ENCODE results near the gene PRSS53. TPM values are rescaled to one million over a fixed set of nuclear protein-coding genes. Genes with fewer than 3 reads are reported as not detected.

PRSS53 gene
- total RNA-seq, 3 donors from 2014 or later: 1.3 to 2.0 (median 1.3) TPM

DNA sequence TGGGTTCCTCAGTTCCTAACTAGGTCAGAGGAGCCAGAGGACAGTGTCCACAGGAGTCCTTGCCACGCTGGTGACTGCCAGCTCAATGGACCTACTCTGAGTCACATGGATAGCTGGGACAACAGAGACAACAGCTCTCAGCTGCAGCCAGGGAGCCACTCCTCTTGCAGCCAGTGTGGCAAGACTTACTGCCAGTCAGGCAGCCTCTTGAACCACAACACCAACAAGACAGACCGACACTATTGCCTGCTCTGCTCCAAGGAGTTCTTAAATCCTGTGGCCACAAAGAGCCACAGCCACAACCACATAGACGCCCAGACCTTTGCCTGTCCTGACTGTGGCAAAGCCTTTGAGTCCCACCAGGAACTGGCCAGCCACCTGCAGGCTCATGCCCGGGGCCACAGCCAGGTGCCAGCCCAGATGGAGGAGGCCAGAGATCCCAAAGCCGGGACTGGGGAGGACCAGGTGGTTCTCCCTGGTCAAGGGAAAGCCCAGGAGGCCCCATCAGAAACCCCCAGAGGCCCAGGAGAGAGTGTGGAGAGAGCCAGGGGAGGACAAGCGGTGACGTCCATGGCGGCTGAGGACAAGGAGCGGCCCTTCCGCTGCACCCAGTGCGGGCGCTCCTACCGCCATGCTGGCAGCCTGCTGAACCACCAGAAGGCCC is 7.9 kb downstream of the PRSS53 start:
- Histone ChIP-seq H3K9me3 (no peaks in the 10 kb centered on the region), H3K27me3 (no peaks in the 10 kb centered on the region), H3K4me1 (no peaks in the 10 kb centered on the region), H3K27ac (no peak overlapping the region), H3K36me3 (no peaks in the 10 kb centered on the region), H3K4me3 (no peak overlapping the region)
- intact Hi-C loops (cut with DNase I; ENCODE audit: low total_unique reads): no loop called here
- TF ChIP-seq CTCF (IDR thresholded peaks at IDR 0.05) (no peak), POLR2AphosphoS5 (IDR thresholded peaks at IDR 0.05) (no peak), POLR2A (IDR thresholded peaks at IDR 0.05) (no peak)
- DNase-seq (ENCODE audit: low spot score in 2 of 2): no peak

GRCh38 chr16:31080035-31080629 is 8.6 kb downstream of the PRSS53 start:
- DNase-seq (ENCODE audit: low spot score in 2 of 2): no peak
- intact Hi-C loops (cut with DNase I; ENCODE audit: low total_unique reads): no loop called here
- Histone ChIP-seq H3K4me1 (no peaks in the 10 kb centered on the region), H3K9me3 (no peaks in the 10 kb centered on the region), H3K27ac (no peak overlapping the region), H3K36me3 (no peaks in the 10 kb centered on the region), H3K27me3 (no peaks in the 10 kb centered on the region), H3K4me3 (no peak overlapping the region)
- TF ChIP-seq POLR2AphosphoS5 (IDR thresholded peaks at IDR 0.05): no peak
- TF ChIP-seq POLR2A (IDR thresholded peaks at IDR 0.05): no peak
- TF ChIP-seq CTCF (IDR thresholded peaks at IDR 0.05): no peak

DNA sequence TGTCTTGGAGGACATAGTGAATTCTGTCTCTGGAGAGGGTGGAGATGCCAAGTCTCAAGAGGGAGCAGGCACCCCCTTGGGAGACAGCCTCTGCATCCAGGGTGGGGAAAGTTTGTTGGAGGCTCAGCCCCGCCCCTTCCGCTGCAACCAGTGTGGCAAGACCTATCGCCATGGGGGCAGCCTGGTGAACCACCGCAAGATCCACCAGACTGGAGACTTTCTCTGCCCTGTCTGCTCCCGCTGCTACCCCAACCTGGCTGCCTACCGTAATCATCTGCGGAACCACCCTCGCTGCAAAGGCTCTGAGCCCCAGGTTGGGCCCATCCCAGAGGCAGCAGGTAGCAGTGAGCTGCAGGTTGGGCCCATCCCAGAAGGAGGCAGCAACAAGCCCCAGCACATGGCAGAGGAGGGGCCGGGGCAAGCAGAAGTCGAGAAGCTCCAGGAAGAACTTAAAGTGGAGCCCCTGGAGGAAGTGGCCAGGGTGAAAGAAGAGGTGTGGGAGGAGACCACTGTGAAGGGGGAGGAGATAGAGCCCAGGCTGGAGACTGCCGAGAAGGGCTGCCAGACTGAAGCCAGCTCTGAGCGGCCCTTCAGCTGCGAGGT is 9.3 kb downstream of the PRSS53 start:
- Histone ChIP-seq H3K27ac (no peak overlapping the region), H3K27me3 (no peaks in the 10 kb centered on the region), H3K36me3 (no peaks in the 10 kb centered on the region), H3K4me1 (no peaks in the 10 kb centered on the region), H3K9me3 (no peaks in the 10 kb centered on the region), H3K4me3 (no peak overlapping the region)
- TF ChIP-seq POLR2A (IDR thresholded peaks at IDR 0.05) (no peak), POLR2AphosphoS5 (IDR thresholded peaks at IDR 0.05) (no peak), CTCF (IDR thresholded peaks at IDR 0.05) (no peak)
- intact Hi-C loops (cut with DNase I; ENCODE audit: low total_unique reads): no loop called here
- no peak for DNase-seq (ENCODE audit: low spot score in 2 of 2)

DNA sequence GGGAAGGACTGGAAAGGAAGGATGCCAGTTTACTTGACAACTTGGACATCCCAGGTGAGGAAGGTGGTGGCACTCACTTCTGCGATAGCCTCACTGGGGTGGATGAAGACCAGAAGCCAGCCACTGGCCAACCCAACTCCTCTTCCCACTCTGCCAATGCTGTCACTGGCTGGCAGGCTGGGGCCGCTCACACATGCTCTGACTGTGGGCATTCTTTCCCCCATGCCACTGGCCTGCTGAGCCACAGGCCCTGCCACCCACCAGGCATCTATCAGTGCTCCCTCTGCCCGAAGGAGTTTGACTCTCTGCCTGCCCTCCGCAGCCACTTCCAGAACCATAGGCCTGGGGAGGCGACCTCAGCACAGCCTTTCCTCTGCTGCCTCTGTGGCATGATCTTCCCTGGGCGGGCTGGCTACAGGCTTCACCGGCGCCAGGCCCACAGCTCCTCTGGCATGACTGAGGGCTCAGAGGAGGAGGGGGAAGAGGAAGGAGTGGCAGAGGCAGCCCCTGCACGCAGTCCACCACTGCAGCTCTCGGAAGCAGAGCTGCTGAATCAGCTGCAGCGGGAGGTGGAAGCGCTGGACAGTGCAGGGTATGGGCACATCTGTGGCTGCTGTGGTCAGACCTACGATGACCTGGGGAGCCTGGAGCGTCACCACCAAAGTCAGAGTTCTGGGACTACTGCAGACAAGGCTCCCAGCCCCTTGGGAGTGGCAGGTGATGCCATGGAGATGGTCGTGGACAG is 10.0 kb downstream of the PRSS53 start:
- no peak overlapping the region for H3K4me3 ChIP-seq
- intact Hi-C loops (cut with DNase I; ENCODE audit: low total_unique reads): no loop called here
- no peak for TF ChIP-seq CTCF (IDR thresholded peaks at IDR 0.05)
- TF ChIP-seq POLR2AphosphoS5 (IDR thresholded peaks at IDR 0.05): no peak
- no peak for TF ChIP-seq POLR2A (IDR thresholded peaks at IDR 0.05)
- no peaks in the 10 kb centered on the region for H3K4me1 ChIP-seq
- no peak for DNase-seq (ENCODE audit: low spot score in 2 of 2)
- no peaks in the 10 kb centered on the region for H3K27me3 ChIP-seq
- no peaks in the 10 kb centered on the region for H3K36me3 ChIP-seq
- no peaks in the 10 kb centered on the region for H3K9me3 ChIP-seq
- no peak overlapping the region for H3K27ac ChIP-seq
